ENCODE data around the gene ASTN1.

ASTN1 gene

DNA sequence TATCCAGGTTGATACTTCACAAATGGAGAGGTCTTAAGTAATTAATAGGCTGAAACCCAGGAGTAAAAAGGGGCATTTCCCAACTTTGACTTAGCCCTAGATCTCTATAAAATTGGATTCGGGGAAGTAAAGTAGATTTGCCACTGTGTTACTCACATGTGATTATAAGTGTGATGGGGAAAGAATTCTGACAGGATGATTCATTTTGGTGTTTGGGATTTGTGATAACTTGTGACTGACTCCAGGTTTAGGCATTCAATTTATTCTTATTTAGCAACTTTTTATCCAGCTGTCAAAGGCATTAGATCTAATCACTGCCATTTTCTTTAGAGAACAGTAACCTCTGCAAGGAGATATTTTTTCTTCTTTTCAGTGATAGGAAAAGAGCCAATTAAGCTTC is 175.5 kb downstream of the ASTN1 start:
- H3K4me3 ChIP-seq (ENCODE audit: low read depth, low read length): no peak overlapping the region
- H3K9ac ChIP-seq (ENCODE audit: low read length): no peak overlapping the region
- H3K4me1 ChIP-seq (ENCODE audit: control insufficient read depth, insufficient read depth, low read length): no peaks in the 10 kb centered on the region
- no peaks in the 10 kb centered on the region for H3K9me3 ChIP-seq (ENCODE audit: control insufficient read depth, insufficient read depth, low read depth, low read length)
- no peak overlapping the region for H3K27ac ChIP-seq (ENCODE audit: low read depth, low read length)
- no peaks in the 10 kb centered on the region for H3K27me3 ChIP-seq (ENCODE audit: control insufficient read depth, insufficient read depth, low read length)
- no peaks in the 10 kb centered on the region for H3K36me3 ChIP-seq (ENCODE audit: control insufficient read depth, insufficient read depth, low read length)

DNA sequence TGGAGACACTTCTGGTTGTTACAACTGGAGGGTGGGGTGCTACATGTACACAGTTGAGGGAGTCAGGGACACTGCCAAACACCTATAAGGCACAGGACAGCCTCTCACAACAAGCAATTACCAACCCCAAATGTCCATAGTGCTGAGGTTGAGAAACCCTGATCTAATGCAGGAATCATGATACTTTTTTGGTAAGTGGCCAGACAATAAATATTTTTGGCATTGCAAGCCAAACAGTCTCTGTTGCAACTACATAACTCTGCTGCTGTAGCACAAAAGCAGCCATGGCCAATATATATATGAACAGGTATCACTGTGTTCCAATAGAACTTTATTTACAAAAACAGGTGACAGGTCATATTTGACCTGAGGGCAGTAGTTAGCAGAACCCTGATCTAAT is 177.5 kb downstream of the ASTN1 start:
- H3K4me1 ChIP-seq (ENCODE audit: control insufficient read depth, insufficient read depth, low read length): no peaks in the 10 kb centered on the region
- H3K4me3 ChIP-seq (ENCODE audit: low read depth, low read length): no peak overlapping the region
- no peaks in the 10 kb centered on the region for H3K9me3 ChIP-seq (ENCODE audit: control insufficient read depth, insufficient read depth, low read depth, low read length)

DNA sequence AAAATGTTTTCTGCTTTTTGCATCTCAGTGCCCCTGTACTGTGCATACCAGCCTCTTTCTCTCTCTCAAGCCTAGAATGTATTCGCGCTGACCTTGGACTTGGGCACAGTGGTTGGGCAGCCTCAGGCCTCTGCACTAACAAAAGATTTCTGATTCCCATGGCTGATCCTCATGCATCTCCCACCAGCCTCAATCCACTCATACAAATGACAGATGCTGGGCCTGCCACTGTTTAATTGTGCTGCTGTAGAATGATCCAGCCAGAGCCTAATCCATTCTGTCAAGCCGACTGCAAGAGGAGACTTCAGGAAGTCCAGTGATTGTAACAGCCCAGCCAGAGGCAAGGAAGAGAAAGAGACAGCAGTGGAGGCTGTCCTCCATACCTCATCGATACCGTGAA is 180.8 kb downstream of the ASTN1 start:
- Histone ChIP-seq H3K27ac (ENCODE audit: low read depth, low read length) (no peak overlapping the region), H3K4me1 (ENCODE audit: control insufficient read depth, insufficient read depth, low read length) (no peaks in the 10 kb centered on the region), H3K9ac (ENCODE audit: low read length) (no peak overlapping the region), H3K27me3 (ENCODE audit: control insufficient read depth, insufficient read depth, low read length) (no peaks in the 10 kb centered on the region), H3K36me3 (ENCODE audit: control insufficient read depth, insufficient read depth, low read length) (no peaks in the 10 kb centered on the region), H3K9me3 (ENCODE audit: control insufficient read depth, insufficient read depth, low read depth, low read length) (no peaks in the 10 kb centered on the region), H3K4me3 (ENCODE audit: low read depth, low read length) (no peak overlapping the region)

More for the DNA sequence above, 177.5 kb downstream of the ASTN1 start:
- Histone ChIP-seq H3K27me3 (ENCODE audit: control insufficient read depth, insufficient read depth, low read length) (no peaks in the 10 kb centered on the region), H3K27ac (ENCODE audit: low read depth, low read length) (no peak overlapping the region), H3K36me3 (ENCODE audit: control insufficient read depth, insufficient read depth, low read length) (no peaks in the 10 kb centered on the region), H3K9ac (ENCODE audit: low read length) (no peak overlapping the region)

DNA sequence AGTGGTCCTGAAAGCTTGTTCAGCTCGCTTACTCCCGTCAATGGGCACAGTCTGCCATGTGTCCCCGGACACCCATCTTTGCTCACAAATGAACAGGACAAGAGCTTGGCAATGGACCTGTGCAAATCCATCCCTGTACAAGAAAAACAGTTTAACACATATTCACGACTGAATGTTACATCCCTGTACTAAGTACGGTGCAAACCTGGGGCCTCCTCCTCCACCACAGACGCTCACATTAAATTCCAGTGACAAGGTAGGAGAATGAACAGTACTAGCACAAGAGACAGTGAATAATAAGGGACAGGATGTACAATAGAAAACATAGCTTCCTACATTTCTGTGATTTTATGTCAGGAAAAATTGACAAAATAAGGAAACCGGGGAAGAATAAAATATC is 187.7 kb downstream of the ASTN1 start:
- H3K4me3 ChIP-seq (ENCODE audit: low read depth, low read length): no peak overlapping the region
- no peak overlapping the region for H3K27ac ChIP-seq (ENCODE audit: low read depth, low read length)
- H3K4me1 ChIP-seq (ENCODE audit: control insufficient read depth, insufficient read depth, low read length): no peaks in the 10 kb centered on the region
- no peak overlapping the region for H3K9ac ChIP-seq (ENCODE audit: low read length)
- H3K9me3 ChIP-seq (ENCODE audit: control insufficient read depth, insufficient read depth, low read depth, low read length): no peaks in the 10 kb centered on the region
- no peaks in the 10 kb centered on the region for H3K27me3 ChIP-seq (ENCODE audit: control insufficient read depth, insufficient read depth, low read length)
- H3K36me3 ChIP-seq (ENCODE audit: control insufficient read depth, insufficient read depth, low read length): no peaks in the 10 kb centered on the region

DNA sequence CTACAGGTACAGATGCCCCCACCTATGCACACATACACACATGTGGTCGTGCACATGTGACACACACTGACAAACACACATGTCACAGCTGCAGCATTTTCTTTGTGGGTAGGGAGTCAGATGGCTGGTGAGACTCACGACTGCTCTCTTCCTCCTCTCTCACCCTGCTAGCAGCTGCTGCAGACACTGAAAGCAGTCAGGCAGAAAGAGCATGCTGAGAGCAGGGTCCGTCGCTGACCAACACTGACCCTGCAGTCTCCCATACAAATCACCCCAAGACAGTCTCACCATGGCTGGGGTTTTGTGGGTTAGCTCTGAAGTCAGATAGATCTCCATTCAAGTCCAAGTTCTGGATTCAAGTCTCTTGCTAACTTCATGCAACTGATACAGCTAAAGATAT is 188.3 kb downstream of the ASTN1 start:
- Histone ChIP-seq H3K9me3 (ENCODE audit: control insufficient read depth, insufficient read depth, low read depth, low read length) (no peaks in the 10 kb centered on the region), H3K36me3 (ENCODE audit: control insufficient read depth, insufficient read depth, low read length) (no peaks in the 10 kb centered on the region), H3K4me3 (ENCODE audit: low read depth, low read length) (no peak overlapping the region), H3K9ac (ENCODE audit: low read length) (no peak overlapping the region), H3K27me3 (ENCODE audit: control insufficient read depth, insufficient read depth, low read length) (no peaks in the 10 kb centered on the region), H3K4me1 (ENCODE audit: control insufficient read depth, insufficient read depth, low read length) (no peaks in the 10 kb centered on the region), H3K27ac (ENCODE audit: low read depth, low read length) (no peak overlapping the region)

DNA sequence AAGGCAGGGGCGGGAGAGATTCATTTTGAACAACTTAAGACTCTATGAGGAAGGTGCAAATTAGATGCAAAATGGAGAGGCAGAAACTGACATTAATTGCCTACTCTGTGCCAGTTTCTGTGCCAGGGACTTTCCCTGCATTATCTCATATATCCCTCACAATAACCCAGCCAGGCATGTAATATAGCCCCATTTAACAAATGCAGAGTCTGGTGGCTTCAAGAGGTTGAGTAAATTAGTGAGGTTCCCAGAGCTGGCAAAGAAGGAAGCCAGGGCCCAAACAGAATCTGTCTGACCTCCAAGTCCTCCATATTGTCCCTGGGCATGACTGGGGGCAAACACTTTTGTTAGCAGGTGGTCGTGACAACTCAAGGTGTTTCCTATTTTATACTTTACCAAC is 199.8 kb downstream of the ASTN1 start:
- Histone ChIP-seq H3K9ac (ENCODE audit: low read length) (no peak overlapping the region), H3K27me3 (ENCODE audit: control insufficient read depth, insufficient read depth, low read length) (no peaks in the 10 kb centered on the region), H3K36me3 (ENCODE audit: control insufficient read depth, insufficient read depth, low read length) (no peaks in the 10 kb centered on the region), H3K27ac (ENCODE audit: low read depth, low read length) (no peak overlapping the region), H3K9me3 (ENCODE audit: control insufficient read depth, insufficient read depth, low read depth, low read length) (no peaks in the 10 kb centered on the region), H3K4me1 (ENCODE audit: control insufficient read depth, insufficient read depth, low read length) (no peaks in the 10 kb centered on the region), H3K4me3 (ENCODE audit: low read depth, low read length) (no peak overlapping the region)

DNA sequence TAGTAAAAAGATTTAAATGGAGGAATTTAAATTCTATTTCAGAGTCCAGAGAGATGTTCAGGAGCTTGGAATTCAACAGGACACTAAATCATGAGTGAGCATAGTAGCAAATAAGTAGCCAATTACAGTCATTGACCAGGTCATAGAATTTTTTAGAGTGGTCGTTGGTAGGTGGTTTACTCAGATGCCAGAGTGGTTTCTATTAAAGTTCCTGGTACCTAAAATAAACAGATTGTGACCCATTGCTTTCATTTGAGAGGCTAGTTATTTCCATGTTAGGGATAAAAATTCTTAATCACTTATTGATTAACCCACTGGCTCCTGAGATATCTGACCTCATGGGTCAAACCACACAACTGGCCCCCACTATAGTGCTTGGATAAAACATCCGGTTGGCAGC is 201.3 kb downstream of the ASTN1 start:
- H3K27me3 ChIP-seq (ENCODE audit: control insufficient read depth, insufficient read depth, low read length): no peaks in the 10 kb centered on the region
- H3K36me3 ChIP-seq (ENCODE audit: control insufficient read depth, insufficient read depth, low read length): no peaks in the 10 kb centered on the region
- no peak overlapping the region for H3K27ac ChIP-seq (ENCODE audit: low read depth, low read length)
- H3K9me3 ChIP-seq (ENCODE audit: control insufficient read depth, insufficient read depth, low read depth, low read length): no peaks in the 10 kb centered on the region
- no peak overlapping the region for H3K9ac ChIP-seq (ENCODE audit: low read length)
- no peak overlapping the region for H3K4me3 ChIP-seq (ENCODE audit: low read depth, low read length)
- 0 out of 2 replicates have a peak, but pooled peaks cover 5% of the 10 kb centered on the region for H3K4me1 ChIP-seq (ENCODE audit: control insufficient read depth, insufficient read depth, low read length)

DNA sequence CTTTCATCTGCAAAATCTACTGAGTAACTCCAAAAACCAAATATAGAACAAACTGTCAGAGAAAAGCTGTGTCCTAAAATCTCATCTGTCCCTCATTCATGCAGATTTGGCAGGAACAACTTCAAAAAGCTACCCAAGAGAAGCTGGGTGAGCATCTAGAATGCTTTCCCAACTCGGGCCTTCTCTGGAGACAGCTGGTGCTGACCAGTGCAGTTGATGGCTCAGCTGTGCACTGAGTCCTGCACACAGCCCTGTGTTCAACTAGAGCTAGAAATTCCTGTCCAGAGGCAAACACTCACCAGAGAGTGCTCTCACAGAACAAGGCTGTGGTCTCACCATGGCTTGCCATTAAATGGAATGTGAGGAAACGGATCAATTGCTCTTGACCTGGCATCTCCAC is 202.8 kb downstream of the ASTN1 start:
- H3K36me3 ChIP-seq (ENCODE audit: control insufficient read depth, insufficient read depth, low read length): no peaks in the 10 kb centered on the region
- H3K27me3 ChIP-seq (ENCODE audit: control insufficient read depth, insufficient read depth, low read length): no peaks in the 10 kb centered on the region
- H3K4me1 ChIP-seq (ENCODE audit: control insufficient read depth, insufficient read depth, low read length): peaks cover 10% of the 10 kb centered on the region; the same call in 1 of the 2 replicates
- no peak overlapping the region for H3K27ac ChIP-seq (ENCODE audit: low read depth, low read length)
- H3K9ac ChIP-seq (ENCODE audit: low read length): no peak overlapping the region
- no peaks in the 10 kb centered on the region for H3K9me3 ChIP-seq (ENCODE audit: control insufficient read depth, insufficient read depth, low read depth, low read length)
- H3K4me3 ChIP-seq (ENCODE audit: low read depth, low read length): no peak overlapping the region

DNA sequence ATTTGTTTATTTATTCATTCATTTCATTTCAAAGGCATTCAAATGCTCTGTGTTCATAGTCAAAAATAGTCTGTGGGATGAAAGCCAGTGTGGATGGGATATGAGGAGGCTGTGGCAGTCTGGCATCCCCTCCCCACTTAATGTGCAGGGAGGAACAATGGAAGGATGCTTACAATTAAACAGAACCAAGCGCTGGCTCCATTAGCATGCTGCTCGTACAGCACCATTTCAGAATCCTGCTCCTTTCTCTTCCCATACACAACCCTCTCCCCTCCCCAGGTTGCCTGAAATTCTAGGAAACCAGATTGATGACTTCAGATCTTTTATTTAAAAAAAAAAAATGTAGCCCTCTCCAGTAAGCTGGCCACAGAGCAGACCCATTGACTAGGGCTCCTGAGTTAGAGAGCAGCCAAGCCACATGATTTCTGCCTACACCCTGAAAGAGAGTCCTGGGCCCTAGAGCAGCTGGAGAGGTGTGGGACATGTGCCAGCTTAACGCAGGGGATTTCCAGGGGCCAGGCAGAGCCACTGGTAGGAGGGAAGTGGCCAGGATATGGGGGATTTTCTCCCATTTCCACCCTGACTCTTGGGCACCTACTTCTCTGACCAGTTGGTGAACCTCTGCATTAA is 205.2 kb downstream of the ASTN1 start:
- H3K27me3 ChIP-seq (ENCODE audit: control insufficient read depth, insufficient read depth, low read length): no peaks in the 10 kb centered on the region; the same call in 1 of the 2 replicates
- no peak overlapping the region for H3K9ac ChIP-seq (ENCODE audit: low read length)
- H3K9me3 ChIP-seq (ENCODE audit: control insufficient read depth, insufficient read depth, low read depth, low read length): no peaks in the 10 kb centered on the region
- no peaks in the 10 kb centered on the region for H3K36me3 ChIP-seq (ENCODE audit: control insufficient read depth, insufficient read depth, low read length)
- H3K27ac ChIP-seq (ENCODE audit: low read depth, low read length): no peak overlapping the region
- H3K4me3 ChIP-seq (ENCODE audit: low read depth, low read length): no peak overlapping the region
- H3K4me1 ChIP-seq (ENCODE audit: control insufficient read depth, insufficient read depth, low read length): peaks cover 10% of the 10 kb centered on the region; the same call in 1 of the 2 replicates

DNA sequence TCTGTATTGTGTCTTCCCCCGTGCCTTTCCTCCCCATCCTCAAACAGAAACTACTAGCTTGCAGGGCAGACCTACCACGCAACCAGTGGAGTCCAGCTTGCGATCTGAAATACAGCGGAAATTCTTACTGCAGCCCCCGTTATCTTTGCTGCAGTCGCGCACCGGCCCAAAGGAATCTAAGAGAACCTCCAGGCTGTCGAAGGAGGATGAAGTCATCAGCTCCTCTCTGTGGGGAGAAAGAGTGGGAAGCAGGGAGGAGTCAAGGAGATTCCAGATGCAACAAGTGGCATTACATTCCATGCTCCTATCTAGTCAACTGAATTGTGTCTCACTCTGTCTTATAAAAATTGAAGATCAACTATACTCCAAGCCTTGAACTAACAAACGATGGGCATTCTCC is 206.9 kb downstream of the ASTN1 start:
- Histone ChIP-seq H3K36me3 (ENCODE audit: control insufficient read depth, insufficient read depth, low read length) (no peaks in the 10 kb centered on the region), H3K4me1 (ENCODE audit: control insufficient read depth, insufficient read depth, low read length) (peaks cover 10% of the 10 kb centered on the region; the same call in 1 of the 2 replicates), H3K9ac (ENCODE audit: low read length) (no peak overlapping the region), H3K4me3 (ENCODE audit: low read depth, low read length) (no peak overlapping the region), H3K27me3 (ENCODE audit: control insufficient read depth, insufficient read depth, low read length) (no peaks in the 10 kb centered on the region; the same call in 1 of the 2 replicates), H3K9me3 (ENCODE audit: control insufficient read depth, insufficient read depth, low read depth, low read length) (no peaks in the 10 kb centered on the region), H3K27ac (ENCODE audit: low read depth, low read length) (no peak overlapping the region)

DNA sequence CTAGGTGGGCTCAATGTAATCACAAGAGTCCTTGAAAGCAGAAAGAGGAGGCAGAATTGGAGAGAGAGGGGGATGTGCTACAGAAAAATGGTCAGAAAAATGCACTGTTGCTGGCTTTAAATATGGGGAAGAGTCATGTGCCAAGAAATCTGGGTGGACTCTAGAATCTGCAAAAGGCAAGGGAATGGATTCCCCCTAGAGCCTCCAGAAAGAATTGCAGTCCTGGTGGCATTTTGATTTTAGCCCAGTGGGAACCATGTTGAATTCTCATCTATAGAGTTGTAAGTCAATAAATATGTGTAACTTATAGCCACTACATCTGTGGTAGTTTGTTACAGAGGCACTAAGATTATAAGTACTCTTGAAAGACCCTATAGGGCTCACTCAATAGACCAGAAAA is 210.3 kb downstream of the ASTN1 start:
- Histone ChIP-seq H3K4me1 (ENCODE audit: control insufficient read depth, insufficient read depth, low read length) (peaks cover 20% of the 10 kb centered on the region), H3K27ac (ENCODE audit: low read depth, low read length) (no peak overlapping the region), H3K36me3 (ENCODE audit: control insufficient read depth, insufficient read depth, low read length) (no peaks in the 10 kb centered on the region)

More for the DNA sequence above, 210.3 kb downstream of the ASTN1 start:
- Histone ChIP-seq H3K4me3 (ENCODE audit: low read depth, low read length) (no peak overlapping the region), H3K9me3 (ENCODE audit: control insufficient read depth, insufficient read depth, low read depth, low read length) (no peaks in the 10 kb centered on the region), H3K9ac (ENCODE audit: low read length) (no peak overlapping the region), H3K27me3 (ENCODE audit: control insufficient read depth, insufficient read depth, low read length) (no peaks in the 10 kb centered on the region; the same call in 1 of the 2 replicates)

All from HUES6 (cell line).